GM13977 (cell line): ENCODE data around the gene TREM2.

Experiments used
- DNase-seq: peaks from one replicate; pipeline ENCODE4 v3.0.0; 2012; ENCODE audit warnings: low spot score
- CTCF ChIP-seq: IDR thresholded peaks from 2 replicates; pipeline ENCODE4 v1.5.1; 2012; ENCODE audit warnings: mild to moderate bottlenecking, control low read depth; ENCODE audit not compliant: insufficient read depth; ENCODE audit errors: extremely low read depth, missing control alignments
- in situ Hi-C: fragments of 300-500 bp; cut with MboI; formaldehyde crosslinking; loops from one replicate; pipeline ENCODE4 v1.12.0; 2022; ENCODE audit warnings: low sequenced_read_pairs, low pct_unique_long_range_greater_than_20kb, mixed read lengths, inconsistent platforms; ENCODE audit not compliant: unreplicated experiment

Gene TREM2

GRCh38 chr6:41162687-41163418 lies at the start of gene TREM2:
Gene TREM2, minus strand, starts transcription at chr6:41163116. Its CDS starts 34 bp downstream, at chr6:41163082.
- TF ChIP-seq CTCF, result no peak
- in situ Hi-C loops, result no loop called here
- no peak for DNase-seq

- no peak for TF ChIP-seq CTCF
- DNase-seq, result no peak
- in situ Hi-C loops, result no loop called here
Measured at GRCh38 chr6:41209547-41210320, 46.8 kb upstream of the TREM2 start.

GRCh38 chr6:41208439-41209106 lies 45.7 kb upstream of the TREM2 start:
- in situ Hi-C loops, result no loop called here
- TF ChIP-seq CTCF, result no peak
- no peak for DNase-seq

- TF ChIP-seq CTCF, result no peak
- DNase-seq, result no peak
- in situ Hi-C loops, result no loop called here
Measured at GRCh38 chr6:41204156-41204555, 41.2 kb upstream of the TREM2 start.

DNA sequence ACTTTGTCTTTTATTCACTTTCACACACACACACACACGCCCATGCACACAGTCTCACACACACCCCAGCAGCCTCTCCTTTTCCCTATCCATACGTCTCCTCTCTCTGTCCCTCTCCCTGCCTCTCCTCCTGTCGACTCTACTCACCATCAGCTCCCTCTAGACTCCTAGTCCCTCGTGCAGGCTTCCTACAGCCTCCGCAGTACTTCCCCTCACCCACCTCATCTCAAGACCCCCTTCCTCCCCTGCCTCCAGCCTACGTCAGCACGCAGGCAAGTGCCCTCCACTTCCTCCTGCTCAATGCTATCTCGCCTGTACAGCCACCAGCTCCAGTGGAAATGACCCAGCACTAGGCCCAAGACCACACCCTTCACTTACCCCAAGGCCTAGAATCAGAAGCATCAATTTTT lies 38.9 kb upstream of the TREM2 start:
- no peak for TF ChIP-seq CTCF
- in situ Hi-C loops, result no loop called here
- DNase-seq, result no peak

GRCh38 chr6:41200901-41201763 lies 38.2 kb upstream of the TREM2 start, which contains the start of gene TREML2:
Gene TREML2, minus strand, starts transcription at chr6:41201149. Its CDS starts 141 bp downstream, at chr6:41201008.
- in situ Hi-C loops, result no loop called here
- TF ChIP-seq CTCF, result no peak
- peak; percentile 28 for DNase-seq
